ENCODE results near the gene RNF40.
"Not testable (repeated sequence)": the region's sequence is repeated elsewhere in the genome, so short reads cannot be mapped to it uniquely, and the experiment has no call there.

Gene RNF40

GRCh38 chr16:30794634-30795033 is 32.5 kb downstream of the RNF40 start:
- Histone ChIP-seq H3K4me1 (ENCODE audit: control insufficient read depth, insufficient read depth, low read length) (no peaks in the 10 kb centered on the region), H3K36me3 (ENCODE audit: control insufficient read depth, insufficient read depth, low read length) (no peaks in the 10 kb centered on the region), H3K9me3 (ENCODE audit: control insufficient read depth, insufficient read depth, low read length) (no peaks in the 10 kb centered on the region), H3K27me3 (ENCODE audit: control insufficient read depth, insufficient read depth, low read length) (no peaks in the 10 kb centered on the region), H3K4me3 (ENCODE audit: low read length) (no peak overlapping the region), H3K27ac (ENCODE audit: low read length) (no peak overlapping the region)
- DNase-seq (ENCODE audit: low read depth, low spot score): no peak
- WGBS (ENCODE audit: insufficient coverage, insufficient read length): no CpG with 5 or more reads among the region's 3 CpGs

DNA sequence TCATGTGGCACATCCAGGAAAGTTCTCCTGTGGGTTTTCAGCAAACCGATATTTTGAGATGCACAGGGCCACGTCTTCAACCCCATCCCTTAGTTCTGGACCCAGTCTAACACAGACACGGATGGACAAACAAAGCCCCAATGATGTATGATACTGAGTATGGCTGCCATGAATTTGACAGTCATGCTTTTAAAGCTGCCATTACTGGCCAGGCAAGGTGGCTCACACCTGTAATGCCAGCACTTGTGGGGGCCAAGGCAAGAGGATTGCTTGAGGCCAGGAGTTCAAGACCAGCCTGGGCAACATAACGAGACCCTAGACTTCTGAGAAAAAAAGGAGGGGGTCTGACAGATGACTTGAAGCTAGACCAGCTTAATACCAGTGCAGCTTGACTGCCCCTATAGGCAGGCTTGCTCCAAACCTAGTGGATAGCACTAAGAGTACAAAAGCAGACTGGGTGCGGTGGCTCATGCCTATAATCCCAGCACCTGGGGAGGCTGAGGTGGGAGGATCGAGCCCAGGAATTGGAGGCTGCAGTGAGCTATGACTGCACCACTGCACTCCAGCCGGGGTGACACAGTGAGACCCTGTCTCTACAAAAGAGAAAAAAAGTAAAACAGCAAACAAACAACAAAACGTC is 35.7 kb downstream of the RNF40 start:
- H3K27ac ChIP-seq (ENCODE audit: low read length): no peak overlapping the region
- H3K27me3 ChIP-seq (ENCODE audit: control insufficient read depth, insufficient read depth, low read length): no peaks in the 10 kb centered on the region
- H3K9me3 ChIP-seq (ENCODE audit: control insufficient read depth, insufficient read depth, low read length): no peaks in the 10 kb centered on the region
- DNase-seq (ENCODE audit: low read depth, low spot score): no peak
- WGBS (ENCODE audit: insufficient coverage, insufficient read length): no CpG with 5 or more reads among the region's 8 CpGs
- H3K36me3 ChIP-seq (ENCODE audit: control insufficient read depth, insufficient read depth, low read length): no peaks in the 10 kb centered on the region
- H3K4me3 ChIP-seq (ENCODE audit: low read length): no peak overlapping the region
- no peaks in the 10 kb centered on the region for H3K4me1 ChIP-seq (ENCODE audit: control insufficient read depth, insufficient read depth, low read length)

DNA sequence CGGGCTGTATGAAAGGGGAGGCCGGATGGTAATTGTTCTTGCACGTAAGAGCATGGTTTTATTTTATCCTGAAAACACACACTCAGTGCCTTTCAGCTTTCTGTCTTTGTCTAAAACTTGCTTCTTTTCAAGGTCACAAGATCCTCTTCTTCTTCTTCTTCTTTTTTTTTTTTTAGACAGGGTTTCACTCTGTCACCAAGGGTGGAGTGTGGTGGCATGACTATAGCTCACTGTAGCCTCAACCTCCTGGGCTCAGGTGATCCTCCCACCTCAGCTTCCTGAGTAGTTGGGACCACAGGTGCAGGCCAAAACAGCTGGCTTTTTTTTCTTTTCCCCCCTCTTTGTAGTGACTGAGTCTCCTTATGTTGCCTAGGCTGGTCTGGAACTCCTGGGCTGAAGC is 40.8 kb downstream of the RNF40 start:
- WGBS (ENCODE audit: insufficient coverage, insufficient read length): no CpG with 5 or more reads among the region's 3 CpGs
- H3K27me3 ChIP-seq (ENCODE audit: control insufficient read depth, insufficient read depth, low read length): peaks cover 9% of the 10 kb centered on the region; the same call in 1 of the 2 replicates
- H3K4me1 ChIP-seq (ENCODE audit: control insufficient read depth, insufficient read depth, low read length): 0 out of 2 replicates have a peak, but pooled peaks cover 2% of the 10 kb centered on the region
- no peaks in the 10 kb centered on the region for H3K9me3 ChIP-seq (ENCODE audit: control insufficient read depth, insufficient read depth, low read length)
- no peak overlapping the region for H3K27ac ChIP-seq (ENCODE audit: low read length)
- no peak overlapping the region for H3K4me3 ChIP-seq (ENCODE audit: low read length)
- no peaks in the 10 kb centered on the region for H3K36me3 ChIP-seq (ENCODE audit: control insufficient read depth, insufficient read depth, low read length)
- DNase-seq (ENCODE audit: low read depth, low spot score): no peak

DNA sequence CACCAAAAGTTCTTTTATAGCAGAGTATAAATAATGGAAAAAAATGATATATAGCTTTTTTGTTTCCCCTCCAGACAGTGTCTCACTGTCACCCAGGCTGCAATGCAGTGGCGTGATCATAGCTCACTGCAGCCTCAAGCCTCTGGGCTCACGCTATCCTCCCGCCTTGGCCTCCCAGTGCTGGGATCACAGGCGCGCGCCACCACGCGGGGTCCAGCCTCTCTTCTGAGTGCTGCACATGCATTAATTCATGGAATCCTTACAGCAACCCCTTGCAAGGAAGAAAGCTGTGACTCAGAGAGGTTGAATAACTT is 42.9 kb downstream of the RNF40 start:
- Histone ChIP-seq H3K9me3 (ENCODE audit: control insufficient read depth, insufficient read depth, low read length) (no peaks in the 10 kb centered on the region), H3K4me1 (ENCODE audit: control insufficient read depth, insufficient read depth, low read length) (0 out of 2 replicates have a peak, but pooled peaks cover 2% of the 10 kb centered on the region), H3K27ac (ENCODE audit: low read length) (no peak overlapping the region), H3K4me3 (ENCODE audit: low read length) (peak overlapping the region; percentile 69; the same call in 1 of the 2 replicates), H3K27me3 (ENCODE audit: control insufficient read depth, insufficient read depth, low read length) (peaks cover 9% of the 10 kb centered on the region; the same call in 1 of the 2 replicates), H3K36me3 (ENCODE audit: control insufficient read depth, insufficient read depth, low read length) (no peaks in the 10 kb centered on the region)
- DNase-seq (ENCODE audit: low read depth, low spot score): no peak
- WGBS (ENCODE audit: insufficient coverage, insufficient read length): no CpG with 5 or more reads among the region's 8 CpGs

DNA sequence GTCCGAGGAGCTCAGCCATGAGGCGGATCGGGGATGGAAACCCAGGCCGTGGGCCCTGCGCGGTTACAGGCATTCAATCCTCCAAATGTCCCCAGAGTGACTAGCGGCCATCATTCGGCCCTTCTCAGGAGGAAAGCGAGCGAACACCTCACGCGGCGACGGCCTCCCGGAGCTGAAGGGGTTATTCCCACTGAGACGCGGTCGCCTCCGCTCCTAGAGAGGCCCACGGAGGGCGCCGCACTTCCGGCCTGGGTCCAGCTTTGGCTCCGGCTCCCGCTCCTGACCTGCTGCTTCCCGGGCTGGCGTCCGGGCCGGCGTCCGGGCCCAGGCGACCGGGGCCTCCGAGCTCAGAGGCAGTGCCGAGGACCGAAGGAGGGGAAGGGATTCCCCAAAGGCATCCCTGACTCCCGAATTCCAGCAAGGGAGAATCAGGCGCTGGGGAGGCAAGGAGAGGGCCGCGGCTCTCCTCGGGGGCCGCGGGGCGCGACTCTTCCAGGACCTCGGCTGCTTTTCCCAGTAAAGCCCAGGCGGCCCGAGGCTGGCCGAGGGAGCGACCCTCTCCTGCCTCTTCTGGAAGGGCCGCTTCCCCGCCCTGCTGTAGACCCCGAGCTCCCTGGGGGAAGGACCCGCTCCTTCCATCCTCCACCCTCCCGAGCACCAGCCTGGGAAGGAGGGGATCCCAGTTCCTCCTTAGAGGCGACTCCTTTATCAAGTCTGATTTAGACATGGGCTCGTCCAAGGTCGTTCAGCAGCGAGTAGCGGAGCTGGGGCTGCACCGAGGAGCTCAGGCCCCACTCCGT is 43.4 kb downstream of the RNF40 start:
- peaks cover 9% of the 10 kb centered on the region; the same call in 1 of the 2 replicates for H3K27me3 ChIP-seq (ENCODE audit: control insufficient read depth, insufficient read depth, low read length)
- DNase-seq (ENCODE audit: low read depth, low spot score): no peak
- no peaks in the 10 kb centered on the region for H3K9me3 ChIP-seq (ENCODE audit: control insufficient read depth, insufficient read depth, low read length)
- no CpG with 5 or more reads among the region's 62 CpGs for WGBS (ENCODE audit: insufficient coverage, insufficient read length)
- H3K27ac ChIP-seq (ENCODE audit: low read length): no peak overlapping the region
- no peaks in the 10 kb centered on the region for H3K36me3 ChIP-seq (ENCODE audit: control insufficient read depth, insufficient read depth, low read length)
- H3K4me1 ChIP-seq (ENCODE audit: control insufficient read depth, insufficient read depth, low read length): 0 out of 2 replicates have a peak, but pooled peaks cover 2% of the 10 kb centered on the region
- H3K4me3 ChIP-seq (ENCODE audit: low read length): peak overlapping the region; percentile 69; the same call in 1 of the 2 replicates

GRCh38 chr16:30808146-30808545 is 46.0 kb downstream of the RNF40 start:
- H3K27ac ChIP-seq (ENCODE audit: low read length): no peak overlapping the region
- H3K9me3 ChIP-seq (ENCODE audit: control insufficient read depth, insufficient read depth, low read length): no peaks in the 10 kb centered on the region
- DNase-seq (ENCODE audit: low read depth, low spot score): no peak
- no peaks in the 10 kb centered on the region for H3K36me3 ChIP-seq (ENCODE audit: control insufficient read depth, insufficient read depth, low read length)
- 0 out of 2 replicates have a peak, but pooled peaks cover 2% of the 10 kb centered on the region for H3K4me1 ChIP-seq (ENCODE audit: control insufficient read depth, insufficient read depth, low read length)
- peaks cover 9% of the 10 kb centered on the region; the same call in 1 of the 2 replicates for H3K27me3 ChIP-seq (ENCODE audit: control insufficient read depth, insufficient read depth, low read length)
- H3K4me3 ChIP-seq (ENCODE audit: low read length): no peak overlapping the region
- WGBS (ENCODE audit: insufficient coverage, insufficient read length): no CpG with 5 or more reads among the region's 5 CpGs

- no CpG with 5 or more reads among the region's 5 CpGs for WGBS (ENCODE audit: insufficient coverage, insufficient read length)
- not testable (repeated sequence) for H3K4me3 ChIP-seq (ENCODE audit: low read length); H3K9me3 ChIP-seq (ENCODE audit: control insufficient read depth, insufficient read depth, low read length); H3K4me1 ChIP-seq (ENCODE audit: control insufficient read depth, insufficient read depth, low read length); H3K27ac ChIP-seq (ENCODE audit: low read length); H3K27me3 ChIP-seq (ENCODE audit: control insufficient read depth, insufficient read depth, low read length); DNase-seq (ENCODE audit: low read depth, low spot score); H3K36me3 ChIP-seq (ENCODE audit: control insufficient read depth, insufficient read depth, low read length)
Measured at GRCh38 chr16:30808890-30809426, 46.8 kb downstream of the RNF40 start.

GRCh38 chr16:30809675-30810074 is 47.6 kb downstream of the RNF40 start:
- not testable (repeated sequence) for H3K4me3 ChIP-seq (ENCODE audit: low read length); H3K9me3 ChIP-seq (ENCODE audit: control insufficient read depth, insufficient read depth, low read length); DNase-seq (ENCODE audit: low read depth, low spot score); H3K4me1 ChIP-seq (ENCODE audit: control insufficient read depth, insufficient read depth, low read length); H3K36me3 ChIP-seq (ENCODE audit: control insufficient read depth, insufficient read depth, low read length); H3K27ac ChIP-seq (ENCODE audit: low read length); H3K27me3 ChIP-seq (ENCODE audit: control insufficient read depth, insufficient read depth, low read length)
- WGBS (ENCODE audit: insufficient coverage, insufficient read length): no CpG with 5 or more reads among the region's 5 CpGs

- no peaks in the 10 kb centered on the region for H3K36me3 ChIP-seq (ENCODE audit: control insufficient read depth, insufficient read depth, low read length)
- H3K4me1 ChIP-seq (ENCODE audit: control insufficient read depth, insufficient read depth, low read length): no peaks in the 10 kb centered on the region
- H3K27me3 ChIP-seq (ENCODE audit: control insufficient read depth, insufficient read depth, low read length): no peaks in the 10 kb centered on the region
- no peaks in the 10 kb centered on the region for H3K9me3 ChIP-seq (ENCODE audit: control insufficient read depth, insufficient read depth, low read length)
- WGBS (ENCODE audit: insufficient coverage, insufficient read length): no CpG with 5 or more reads among the region's 3 CpGs
- peak overlapping the region; percentile 5; the same call in 1 of the 2 replicates for H3K4me3 ChIP-seq (ENCODE audit: low read length)
- no peak overlapping the region for H3K27ac ChIP-seq (ENCODE audit: low read length)
- no peak for DNase-seq (ENCODE audit: low read depth, low spot score)
Measured at GRCh38 chr16:30813821-30814189, 51.7 kb downstream of the RNF40 start.

DNA sequence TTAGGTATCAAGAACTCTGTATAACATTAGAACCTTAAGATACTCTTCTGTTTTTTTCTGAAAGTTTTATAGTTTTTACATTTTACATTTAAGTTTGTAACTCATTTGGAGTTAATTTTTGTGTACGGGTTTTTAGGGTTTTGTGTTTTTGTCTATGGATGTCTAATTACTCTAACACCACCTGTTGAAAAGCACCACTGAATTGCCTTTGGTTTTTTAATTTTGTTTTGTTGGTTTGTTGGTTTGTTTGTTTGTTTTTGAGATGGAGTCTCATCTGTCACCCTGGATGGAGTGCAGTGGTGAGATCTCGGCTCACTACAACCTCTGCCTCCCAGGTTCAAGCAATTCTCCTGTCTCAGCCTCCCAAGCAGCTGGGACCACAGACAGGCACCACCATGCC is 54.6 kb downstream of the RNF40 start:
- DNase-seq (ENCODE audit: low read depth, low spot score): no peak
- Histone ChIP-seq H3K36me3 (ENCODE audit: control insufficient read depth, insufficient read depth, low read length) (no peaks in the 10 kb centered on the region), H3K27me3 (ENCODE audit: control insufficient read depth, insufficient read depth, low read length) (no peaks in the 10 kb centered on the region), H3K4me1 (ENCODE audit: control insufficient read depth, insufficient read depth, low read length) (no peaks in the 10 kb centered on the region), H3K4me3 (ENCODE audit: low read length) (no peak overlapping the region), H3K9me3 (ENCODE audit: control insufficient read depth, insufficient read depth, low read length) (no peaks in the 10 kb centered on the region), H3K27ac (ENCODE audit: low read length) (no peak overlapping the region)
- 100% methylated on average over 1 of the region's 2 CpGs for WGBS (ENCODE audit: insufficient coverage, insufficient read length)
